ENCODE results near the gene EMC6. TPM values are rescaled to one million over a fixed set of nuclear protein-coding genes. Genes with fewer than 3 reads are reported as not detected.

Gene EMC6
- total RNA-seq, 1 experiment from 2014 or later, result 72.2 TPM

DNA sequence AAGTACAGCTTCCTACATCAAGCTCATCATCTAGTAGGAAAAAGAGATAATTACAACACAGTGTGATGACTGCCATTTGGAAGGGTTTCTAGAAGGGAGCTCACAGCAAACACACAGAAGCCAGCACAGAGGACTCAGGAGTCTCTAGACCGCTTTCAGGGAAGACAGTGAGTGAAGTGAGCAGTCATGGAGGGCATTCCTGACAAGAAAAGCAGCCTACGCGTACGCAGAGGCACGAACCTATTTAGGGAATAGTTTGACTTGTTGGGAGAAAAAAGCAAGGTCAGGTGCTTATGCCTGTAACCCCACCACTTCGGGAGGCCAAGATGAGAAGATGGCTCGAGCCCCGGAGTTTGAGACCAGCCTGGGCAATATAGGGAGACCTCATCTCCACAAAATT lies 46.7 kb downstream of the EMC6 start:
- H3K36me3 Mint-ChIP-seq (ENCODE audit: insufficient read depth in 1 of 3, low read depth in 3 of 3), result peaks cover 9 to 55% (median 27%) of the 10 kb centered on the region in 3 experiments; a peak in 6 of 7 replicates
- H3K79me2 ChIP-seq (ENCODE audit: insufficient read depth, low read length), result no peaks in the 10 kb centered on the region

More for the DNA sequence above, 46.7 kb downstream of the EMC6 start:
- no peaks in the 10 kb centered on the region for H3K27me3 ChIP-seq (ENCODE audit: insufficient read depth, low read length)
- no peak overlapping the region for H2AFZ ChIP-seq (ENCODE audit: low read length)
- no peak overlapping the region for H3K4me2 ChIP-seq (ENCODE audit: insufficient read depth, insufficient read length, low read length)
- H3K4ac ChIP-seq (ENCODE audit: low read depth, low read length), result no peak overlapping the region
- no peak overlapping the region for H3K4me3 Mint-ChIP-seq
- H3K4me1 ChIP-seq (ENCODE audit: insufficient read depth, low read length), result no peaks in the 10 kb centered on the region
- H2BK120ac ChIP-seq (ENCODE audit: low read depth, low read length, poor library complexity, severe bottlenecking), result no peak overlapping the region
- no peak overlapping the region for H3K9ac ChIP-seq (ENCODE audit: extremely low read depth, insufficient read length, low read length)
- no peak overlapping the region for H3K56ac ChIP-seq (ENCODE audit: insufficient read length, low read depth, low read length)
- H3K9me3 Mint-ChIP-seq, result no peaks in the 10 kb centered on the region
- H3K79me1 ChIP-seq (ENCODE audit: insufficient read depth, low read depth, low read length, poor library complexity, severe bottlenecking), result no peaks in the 10 kb centered on the region
- DNase-seq, result no peak
- no peak overlapping the region for H3K23ac ChIP-seq (ENCODE audit: insufficient read length, low read depth, low read length)
- no peak overlapping the region for H4K91ac ChIP-seq (ENCODE audit: insufficient read length, low read depth, low read length)
- no peaks in the 10 kb centered on the region for H3K27me3 Mint-ChIP-seq (ENCODE audit: low read depth)
- no peak overlapping the region for H2BK5ac ChIP-seq (ENCODE audit: insufficient read length, low read length)
- H3K23me2 ChIP-seq (ENCODE audit: insufficient read length, low read depth, low read length, poor library complexity, severe bottlenecking), result no peaks in the 10 kb centered on the region
- H4K8ac ChIP-seq (replicated peaks; ENCODE audit: insufficient read length, low read depth, low read length), result no peak overlapping the region
- no peak overlapping the region for H2AK5ac ChIP-seq (ENCODE audit: insufficient read length, low read length)
- no peak overlapping the region for H2BK15ac ChIP-seq (ENCODE audit: low read depth, low read length)
- H3K27ac Mint-ChIP-seq, result no peak overlapping the region
- H2BK12ac ChIP-seq (ENCODE audit: insufficient read length, low read depth, low read length), result no peak overlapping the region
- H3K18ac ChIP-seq (ENCODE audit: insufficient read length, low read depth, low read length), result no peak overlapping the region
- peaks cover 0 to 2% of the 10 kb centered on the region in 2 experiments; a peak in 1 of 4 replicates for H3K4me1 Mint-ChIP-seq
- no peak overlapping the region for H2BK20ac ChIP-seq (ENCODE audit: low read depth, low read length, poor library complexity, severe bottlenecking)
- no peak overlapping the region for H3K14ac ChIP-seq (ENCODE audit: insufficient read depth, low read length)
- no peak overlapping the region for H4K5ac ChIP-seq (ENCODE audit: insufficient read length, low read depth, low read length)
- no peak overlapping the region for H3T11ph ChIP-seq (ENCODE audit: low read length)
- TF ChIP-seq, protein P1, sequence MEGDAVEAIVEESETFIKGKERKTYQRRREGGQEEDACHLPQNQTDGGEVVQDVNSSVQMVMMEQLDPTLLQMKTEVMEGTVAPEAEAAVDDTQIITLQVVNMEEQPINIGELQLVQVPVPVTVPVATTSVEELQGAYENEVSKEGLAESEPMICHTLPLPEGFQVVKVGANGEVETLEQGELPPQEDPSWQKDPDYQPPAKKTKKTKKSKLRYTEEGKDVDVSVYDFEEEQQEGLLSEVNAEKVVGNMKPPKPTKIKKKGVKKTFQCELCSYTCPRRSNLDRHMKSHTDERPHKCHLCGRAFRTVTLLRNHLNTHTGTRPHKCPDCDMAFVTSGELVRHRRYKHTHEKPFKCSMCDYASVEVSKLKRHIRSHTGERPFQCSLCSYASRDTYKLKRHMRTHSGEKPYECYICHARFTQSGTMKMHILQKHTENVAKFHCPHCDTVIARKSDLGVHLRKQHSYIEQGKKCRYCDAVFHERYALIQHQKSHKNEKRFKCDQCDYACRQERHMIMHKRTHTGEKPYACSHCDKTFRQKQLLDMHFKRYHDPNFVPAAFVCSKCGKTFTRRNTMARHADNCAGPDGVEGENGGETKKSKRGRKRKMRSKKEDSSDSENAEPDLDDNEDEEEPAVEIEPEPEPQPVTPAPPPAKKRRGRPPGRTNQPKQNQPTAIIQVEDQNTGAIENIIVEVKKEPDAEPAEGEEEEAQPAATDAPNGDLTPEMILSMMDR (conservative IDR thresholded peaks at IDR 0.05), result no peak
- no CpG with 5 or more reads among the region's 8 CpGs for WGBS (ENCODE audit: extremely low coverage, insufficient read length, low lambda C conversion rate)
- H3K9me3 ChIP-seq (ENCODE audit: control insufficient read depth, low read depth, low read length), result no peaks in the 10 kb centered on the region
- no peak overlapping the region for H3K27ac ChIP-seq (ENCODE audit: insufficient read length, low read depth, low read length)
- no peaks in the 10 kb centered on the region for H4K20me1 ChIP-seq (ENCODE audit: control insufficient read depth, insufficient read depth, insufficient read length)
